ENCODE data around the gene ZNF513.

DNA sequence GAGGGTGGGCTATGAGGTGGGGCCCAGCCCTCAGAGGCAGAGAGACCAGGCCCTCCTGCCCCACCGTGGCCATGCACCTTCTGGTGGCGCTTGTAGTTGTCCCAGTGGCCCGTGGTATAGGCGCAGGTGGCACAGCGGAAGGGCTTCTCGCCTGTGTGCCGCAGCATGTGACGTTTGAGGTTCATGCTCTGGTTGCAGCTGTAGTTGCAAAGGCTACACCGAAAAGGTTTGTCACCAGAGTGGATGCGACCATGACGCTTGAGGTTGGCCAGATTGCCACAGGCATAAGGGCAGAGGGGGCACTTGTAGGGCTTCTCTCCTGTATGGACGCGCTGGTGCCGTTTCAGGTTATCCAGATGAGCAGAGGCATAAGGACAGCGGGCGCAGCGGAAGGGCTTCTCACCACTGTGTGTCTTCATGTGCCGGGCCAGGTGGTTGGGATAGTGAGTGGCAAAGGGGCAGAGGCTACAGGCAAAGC is 2.9 kb downstream of the ZNF513 start:
- TF ChIP-seq, protein P1, sequence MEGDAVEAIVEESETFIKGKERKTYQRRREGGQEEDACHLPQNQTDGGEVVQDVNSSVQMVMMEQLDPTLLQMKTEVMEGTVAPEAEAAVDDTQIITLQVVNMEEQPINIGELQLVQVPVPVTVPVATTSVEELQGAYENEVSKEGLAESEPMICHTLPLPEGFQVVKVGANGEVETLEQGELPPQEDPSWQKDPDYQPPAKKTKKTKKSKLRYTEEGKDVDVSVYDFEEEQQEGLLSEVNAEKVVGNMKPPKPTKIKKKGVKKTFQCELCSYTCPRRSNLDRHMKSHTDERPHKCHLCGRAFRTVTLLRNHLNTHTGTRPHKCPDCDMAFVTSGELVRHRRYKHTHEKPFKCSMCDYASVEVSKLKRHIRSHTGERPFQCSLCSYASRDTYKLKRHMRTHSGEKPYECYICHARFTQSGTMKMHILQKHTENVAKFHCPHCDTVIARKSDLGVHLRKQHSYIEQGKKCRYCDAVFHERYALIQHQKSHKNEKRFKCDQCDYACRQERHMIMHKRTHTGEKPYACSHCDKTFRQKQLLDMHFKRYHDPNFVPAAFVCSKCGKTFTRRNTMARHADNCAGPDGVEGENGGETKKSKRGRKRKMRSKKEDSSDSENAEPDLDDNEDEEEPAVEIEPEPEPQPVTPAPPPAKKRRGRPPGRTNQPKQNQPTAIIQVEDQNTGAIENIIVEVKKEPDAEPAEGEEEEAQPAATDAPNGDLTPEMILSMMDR (IDR thresholded peaks at IDR 0.05; ENCODE audit: extremely low read depth in 1 of 2, insufficient read depth in 1 of 2, low read depth in 1 of 2, low read length in 2 of 2) = no peak
- TF ChIP-seq POLR2AphosphoS5 (IDR thresholded peaks at IDR 0.05; ENCODE audit: insufficient read depth, low read depth, low read length) = no peak

Data from endothelial cell of umbilical vein (primary cell).